Activated B cell treated with CpG ODN at 0.5 μM for 24 hours (primary cell): Measurements from ENCODE around the gene FNDC3A. TPM values are rescaled to one million over a fixed set of nuclear protein-coding genes. Genes with fewer than 3 reads are reported as not detected.

ENCODE experiments used
- ATAC-seq: fragments of 200-7000 bp; cut with Tn5 transposase; one replicate; pipeline ENCODE4 v1.10.0; 2021; ENCODE audit warnings: low read depth, mild to moderate bottlenecking, moderate library complexity
- CTCF ChIA-PET: fragments of 350-600 bp; sonication (Branson Sonifier 250); formaldehyde crosslinking; loops from one replicate; lab custom pipeline; 2021; ENCODE audit warnings: antibody characterized with exemption; lab: Charles Lee
- POLR2A ChIA-PET: fragments of 350-600 bp; sonication (Branson Sonifier 250); formaldehyde crosslinking; loops from one replicate; lab custom pipeline; 2021; ENCODE audit warnings: antibody characterized with exemption; lab: Charles Lee
- DNase-seq: peaks from one replicate; pipeline ENCODE4 v3.0.0; 2022
- H3K27ac Mint-ChIP-seq: one replicate; pipeline ENCODE4 v1.8.0; 2020; ENCODE audit warnings: mixed read lengths
- H3K27me3 Mint-ChIP-seq: one replicate; pipeline ENCODE4 v1.8.0; 2021; ENCODE audit warnings: mixed read lengths
- H3K36me3 Mint-ChIP-seq: one replicate; pipeline ENCODE4 v1.8.0; 2021; ENCODE audit warnings: low read depth, mixed read lengths
- H3K4me1 Mint-ChIP-seq: one replicate; pipeline ENCODE4 v1.8.0; 2021; ENCODE audit warnings: mixed read lengths
- H3K4me3 Mint-ChIP-seq: one replicate; pipeline ENCODE4 v1.8.0; 2020; ENCODE audit warnings: mild to moderate bottlenecking, mixed read lengths
- H3K9me3 Mint-ChIP-seq: one replicate; pipeline ENCODE4 v1.8.0; 2020; ENCODE audit warnings: mixed read lengths
- intact Hi-C: fragments of 100-400 bp; cut with micrococcal nuclease; formaldehyde crosslinking; loops from one replicate; pipeline ENCODE4 v1.15.1; 2024
- total RNA-seq: library from RNA; stranded (reverse); gene quantifications from 2 replicates; pipeline ENCODE4 v1.2.3, GENCODE V29; 2022
- TF ChIP-seq, protein P1 (sequence below): fragments of 200-600 bp; IDR thresholded peaks from one replicate; pipeline ENCODE4 v1.8.0; 2022; ENCODE audit warnings: antibody characterized with exemption, mild to moderate bottlenecking

FNDC3A gene
- total RNA-seq, 1 donor from 2014 or later: 34.1 TPM

DNA sequence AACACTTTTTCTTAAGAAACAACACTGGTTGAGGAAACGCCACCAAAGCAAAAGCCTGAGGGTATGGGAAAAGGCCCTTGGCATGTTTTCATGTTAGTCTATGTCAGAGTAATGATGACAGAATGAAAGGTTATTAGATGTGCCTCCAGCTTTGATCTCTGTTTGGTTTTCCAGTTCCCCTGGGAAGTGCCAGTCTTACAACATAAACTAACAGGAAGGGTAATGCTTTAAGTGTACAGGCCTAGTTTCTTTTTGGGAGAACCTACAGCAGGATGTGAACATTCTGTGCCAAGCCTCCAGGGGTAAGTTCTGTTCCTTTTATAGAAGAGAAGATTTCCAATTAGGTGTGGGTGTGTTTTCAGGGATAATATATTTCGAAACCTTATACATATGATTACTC lies 121.7 kb downstream of the FNDC3A start:
- CTCF ChIA-PET: no interaction called here
- Mint-ChIP-seq H3K4me3 (no peak overlapping the region), H3K27ac (no peak overlapping the region), H3K4me1 (no peaks in the 10 kb centered on the region), H3K9me3 (no peaks in the 10 kb centered on the region), H3K27me3 (no peaks in the 10 kb centered on the region), H3K36me3 (peaks cover 7% of the 10 kb centered on the region)
- POLR2A ChIA-PET: no interaction called here
- no peak for DNase-seq
- intact Hi-C loops: no loop called here
- TF ChIP-seq, protein P1, sequence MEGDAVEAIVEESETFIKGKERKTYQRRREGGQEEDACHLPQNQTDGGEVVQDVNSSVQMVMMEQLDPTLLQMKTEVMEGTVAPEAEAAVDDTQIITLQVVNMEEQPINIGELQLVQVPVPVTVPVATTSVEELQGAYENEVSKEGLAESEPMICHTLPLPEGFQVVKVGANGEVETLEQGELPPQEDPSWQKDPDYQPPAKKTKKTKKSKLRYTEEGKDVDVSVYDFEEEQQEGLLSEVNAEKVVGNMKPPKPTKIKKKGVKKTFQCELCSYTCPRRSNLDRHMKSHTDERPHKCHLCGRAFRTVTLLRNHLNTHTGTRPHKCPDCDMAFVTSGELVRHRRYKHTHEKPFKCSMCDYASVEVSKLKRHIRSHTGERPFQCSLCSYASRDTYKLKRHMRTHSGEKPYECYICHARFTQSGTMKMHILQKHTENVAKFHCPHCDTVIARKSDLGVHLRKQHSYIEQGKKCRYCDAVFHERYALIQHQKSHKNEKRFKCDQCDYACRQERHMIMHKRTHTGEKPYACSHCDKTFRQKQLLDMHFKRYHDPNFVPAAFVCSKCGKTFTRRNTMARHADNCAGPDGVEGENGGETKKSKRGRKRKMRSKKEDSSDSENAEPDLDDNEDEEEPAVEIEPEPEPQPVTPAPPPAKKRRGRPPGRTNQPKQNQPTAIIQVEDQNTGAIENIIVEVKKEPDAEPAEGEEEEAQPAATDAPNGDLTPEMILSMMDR: no peak
- no peak for ATAC-seq

DNA sequence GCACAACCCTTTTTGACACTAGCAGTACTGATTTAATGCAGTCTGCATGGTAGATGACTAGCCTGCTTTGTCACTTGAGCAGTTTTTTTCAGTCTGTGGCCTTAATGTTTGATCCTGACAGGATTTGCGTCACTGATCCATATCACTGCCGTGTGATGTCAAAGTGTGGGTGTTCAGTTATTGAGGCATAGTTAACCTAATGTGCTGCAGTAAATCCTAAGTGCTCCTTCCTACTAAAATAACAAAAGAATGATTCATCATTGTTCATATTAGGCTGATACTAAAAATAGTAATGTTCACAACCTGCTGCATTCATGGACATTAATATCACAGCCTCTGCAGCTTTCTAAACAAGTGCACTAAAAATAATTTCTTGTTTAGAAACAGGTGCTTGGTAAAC lies 122.5 kb downstream of the FNDC3A start:
- ChIA-PET CTCF (no interaction called here), POLR2A (no interaction called here)
- TF ChIP-seq, protein P1: no peak
- H3K4me1 Mint-ChIP-seq: no peaks in the 10 kb centered on the region
- no peak overlapping the region for H3K27ac Mint-ChIP-seq
- no peaks in the 10 kb centered on the region for H3K27me3 Mint-ChIP-seq
- H3K36me3 Mint-ChIP-seq: peaks cover 5% of the 10 kb centered on the region
- H3K9me3 Mint-ChIP-seq: no peaks in the 10 kb centered on the region
- ATAC-seq (no peak), DNase-seq (no peak)
- H3K4me3 Mint-ChIP-seq: no peak overlapping the region
- intact Hi-C loops: no loop called here

DNA sequence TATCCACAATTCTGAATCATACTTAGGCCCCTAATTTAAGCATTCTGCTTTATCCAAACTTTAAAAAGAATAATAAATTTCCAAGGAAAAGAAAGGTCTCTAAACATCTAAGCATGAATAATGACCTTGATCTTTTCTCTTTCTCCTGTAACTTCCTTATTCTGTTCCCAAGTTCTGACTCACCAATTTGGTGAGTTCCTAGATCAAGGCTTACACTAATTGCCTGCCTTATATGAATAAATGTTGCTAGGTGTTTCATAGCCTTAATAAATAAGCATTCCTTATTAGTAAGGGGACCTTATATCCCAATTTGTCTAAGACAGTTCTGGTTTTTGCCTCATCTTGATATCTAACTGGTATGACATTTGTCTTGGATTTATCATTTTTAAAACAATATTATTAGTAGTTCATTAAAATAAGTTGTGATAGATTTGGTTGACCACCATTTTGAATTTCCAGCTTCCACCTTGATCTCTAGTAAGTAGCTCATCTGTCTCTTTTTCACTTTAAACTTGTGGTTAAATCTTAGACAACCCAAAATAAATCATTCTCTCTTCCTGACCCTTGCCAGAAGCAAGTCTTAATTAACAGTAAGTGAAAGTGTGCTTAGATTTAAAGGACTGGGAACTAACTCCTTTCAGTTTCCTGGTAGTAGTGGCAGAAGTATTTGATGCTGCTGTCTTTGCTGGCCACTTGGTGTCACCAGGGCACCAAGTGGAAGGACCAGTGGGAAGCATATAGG lies 123.2 kb downstream of the FNDC3A start:
- ATAC-seq (no peak), DNase-seq (no peak)
- no peaks in the 10 kb centered on the region for H3K27me3 Mint-ChIP-seq
- intact Hi-C loops: no loop called here
- no peaks in the 10 kb centered on the region for H3K4me1 Mint-ChIP-seq
- no peaks in the 10 kb centered on the region for H3K9me3 Mint-ChIP-seq
- H3K36me3 Mint-ChIP-seq: peaks cover 5% of the 10 kb centered on the region
- no peak overlapping the region for H3K4me3 Mint-ChIP-seq
- TF ChIP-seq, protein P1: no peak
- no peak overlapping the region for H3K27ac Mint-ChIP-seq
- POLR2A ChIA-PET: no interaction called here
- CTCF ChIA-PET: interaction anchor here (1.7 kb wide), 1 partner anchor 183 kb away, joined by 9 read pairs; no protein-coding TSS in a partner anchor

DNA sequence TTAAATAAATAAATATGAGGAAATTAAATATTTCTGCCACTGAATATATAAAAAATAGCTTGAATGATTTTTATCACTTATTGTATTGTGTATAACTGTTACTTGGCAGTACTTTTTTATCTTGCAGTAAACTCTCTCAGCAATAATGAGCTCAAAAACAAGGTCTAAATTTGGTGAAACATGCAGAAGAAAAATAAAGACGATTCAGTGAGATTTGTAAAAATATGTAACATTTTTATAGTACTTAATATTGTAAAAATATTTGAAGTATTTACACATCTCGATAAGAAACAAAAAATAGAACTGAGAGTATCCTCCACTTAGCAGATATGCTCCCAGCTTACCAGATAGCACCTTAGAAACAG lies 123.8 kb downstream of the FNDC3A start:
- Mint-ChIP-seq H3K9me3 (no peaks in the 10 kb centered on the region), H3K27me3 (no peaks in the 10 kb centered on the region), H3K4me3 (no peak overlapping the region), H3K36me3 (peaks cover 5% of the 10 kb centered on the region), H3K27ac (no peak overlapping the region), H3K4me1 (no peaks in the 10 kb centered on the region)
- DNase-seq (no peak), ATAC-seq (no peak)
- intact Hi-C loops: no loop called here
- CTCF ChIA-PET: interaction anchor here (1.7 kb wide), 1 partner anchor 182 kb away, joined by 9 read pairs; no protein-coding TSS in a partner anchor
- POLR2A ChIA-PET: no interaction called here
- TF ChIP-seq, protein P1: no peak

DNA sequence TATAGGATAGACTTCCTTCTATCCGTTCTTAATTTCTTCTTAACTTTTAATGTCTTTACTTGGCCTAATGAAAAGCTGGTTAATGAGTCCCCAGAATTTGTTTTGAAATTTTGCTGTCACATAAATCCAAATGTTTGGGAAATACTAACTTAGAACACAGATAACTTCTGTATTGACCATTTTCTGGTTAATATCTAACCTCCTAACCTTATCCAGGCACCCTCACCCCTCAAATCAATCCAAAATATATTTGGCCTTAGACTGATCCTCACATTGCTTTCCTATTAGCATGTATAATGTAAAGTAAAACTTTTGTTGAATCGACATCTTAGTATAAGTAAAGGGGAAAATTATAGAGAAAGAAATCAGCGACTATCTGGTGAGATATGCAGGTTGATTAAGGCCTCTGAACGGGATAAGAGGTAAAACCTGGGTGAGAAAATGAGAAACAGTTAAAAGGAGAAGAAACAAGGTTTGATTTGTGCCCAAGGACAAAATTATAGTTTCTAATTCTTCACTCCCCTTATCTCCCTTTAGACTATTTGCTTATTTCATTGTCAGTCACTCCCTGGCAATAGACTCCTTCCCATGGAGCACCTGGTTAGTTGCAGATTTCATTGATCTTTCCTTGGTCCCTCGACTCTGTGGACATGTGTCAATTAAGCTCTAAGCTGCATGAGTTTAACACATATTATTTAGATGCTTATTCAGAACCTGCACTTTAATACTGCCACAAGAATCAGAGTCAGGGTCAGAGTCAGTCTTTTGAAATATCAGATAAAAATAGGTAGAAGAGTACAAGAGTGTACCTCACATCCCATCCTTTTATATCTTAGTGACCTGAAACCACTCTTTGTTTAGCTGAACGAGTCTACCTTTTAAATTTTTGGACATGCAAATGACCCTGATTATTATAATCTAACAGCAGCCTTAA lies 125.2 kb downstream of the FNDC3A start:
- intact Hi-C loops: no loop called here

More for the DNA sequence above, 125.2 kb downstream of the FNDC3A start:
- no peaks in the 10 kb centered on the region for H3K4me1 Mint-ChIP-seq
- ChIA-PET POLR2A (no interaction called here), CTCF (no interaction called here)
- TF ChIP-seq, protein P1: no peak
- H3K4me3 Mint-ChIP-seq: no peak overlapping the region
- H3K27ac Mint-ChIP-seq: no peak overlapping the region
- H3K9me3 Mint-ChIP-seq: no peaks in the 10 kb centered on the region
- H3K27me3 Mint-ChIP-seq: no peaks in the 10 kb centered on the region
- peaks cover 5% of the 10 kb centered on the region for H3K36me3 Mint-ChIP-seq
- DNase-seq (no peak), ATAC-seq (no peak)
